Measurements from ENCODE around the gene HEATR5B.
"Not testable (repeated sequence)": the region's sequence is repeated elsewhere in the genome, so short reads cannot be mapped to it uniquely, and the experiment has no call there.

The HEATR5B gene

DNA sequence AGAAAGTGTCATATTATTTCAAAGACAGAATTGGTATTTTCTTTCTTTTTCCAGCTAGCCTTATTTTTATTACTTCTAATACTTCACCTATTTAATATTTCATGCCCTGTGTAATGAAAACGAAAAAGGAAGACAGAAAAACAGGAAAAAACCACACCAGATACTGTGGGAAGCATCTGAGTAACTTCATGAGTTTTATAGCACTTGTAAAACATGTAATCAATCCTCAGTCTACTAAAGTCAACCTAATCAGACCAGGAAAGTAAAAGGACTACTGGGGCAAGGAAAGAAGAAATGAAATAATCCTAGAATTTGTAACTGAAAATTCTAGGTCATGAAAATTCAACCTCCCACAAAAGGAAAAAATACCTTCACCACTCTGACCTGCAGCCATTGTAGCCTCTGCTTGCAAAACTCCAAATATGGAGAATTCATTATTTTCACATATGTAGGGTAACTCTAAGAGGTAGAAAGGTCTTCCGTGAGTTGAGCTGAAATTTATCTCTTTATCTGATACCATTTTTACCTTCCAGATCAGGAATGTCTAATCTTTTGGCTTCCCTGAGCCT lies 83.1 kb downstream of the HEATR5B start:
- Histone ChIP-seq H3K4me3 (ENCODE audit: insufficient read depth, low read length, poor library complexity, severe bottlenecking) (no peak overlapping the region), H3K9me2 (replicated peaks; ENCODE audit: insufficient read depth, low read length) (no peaks in the 10 kb centered on the region), H3K36me3 (ENCODE audit: low read length) (peaks cover 15% of the 10 kb centered on the region; the same call in 1 of the 2 replicates), H4K20me1 (ENCODE audit: low read depth, low read length) (no peaks in the 10 kb centered on the region), H3F3A (ENCODE audit: insufficient read depth) (no peaks in the 10 kb centered on the region), H3K9ac (ENCODE audit: low read length) (no peak overlapping the region), H2AFZ (ENCODE audit: low read depth, low read length, severe bottlenecking) (no peak overlapping the region), H3K9me3 (ENCODE audit: insufficient read depth, low read length) (no peaks in the 10 kb centered on the region), H3K4me2 (ENCODE audit: low read depth, low read length, poor library complexity, severe bottlenecking) (no peak overlapping the region), H3K79me2 (ENCODE audit: insufficient read depth, low read length) (no peaks in the 10 kb centered on the region), H3K27ac (ENCODE audit: low read depth, low read length) (no peak overlapping the region), H3K27me3 (ENCODE audit: low read length) (no peaks in the 10 kb centered on the region)
- TF ChIP-seq, protein P1, sequence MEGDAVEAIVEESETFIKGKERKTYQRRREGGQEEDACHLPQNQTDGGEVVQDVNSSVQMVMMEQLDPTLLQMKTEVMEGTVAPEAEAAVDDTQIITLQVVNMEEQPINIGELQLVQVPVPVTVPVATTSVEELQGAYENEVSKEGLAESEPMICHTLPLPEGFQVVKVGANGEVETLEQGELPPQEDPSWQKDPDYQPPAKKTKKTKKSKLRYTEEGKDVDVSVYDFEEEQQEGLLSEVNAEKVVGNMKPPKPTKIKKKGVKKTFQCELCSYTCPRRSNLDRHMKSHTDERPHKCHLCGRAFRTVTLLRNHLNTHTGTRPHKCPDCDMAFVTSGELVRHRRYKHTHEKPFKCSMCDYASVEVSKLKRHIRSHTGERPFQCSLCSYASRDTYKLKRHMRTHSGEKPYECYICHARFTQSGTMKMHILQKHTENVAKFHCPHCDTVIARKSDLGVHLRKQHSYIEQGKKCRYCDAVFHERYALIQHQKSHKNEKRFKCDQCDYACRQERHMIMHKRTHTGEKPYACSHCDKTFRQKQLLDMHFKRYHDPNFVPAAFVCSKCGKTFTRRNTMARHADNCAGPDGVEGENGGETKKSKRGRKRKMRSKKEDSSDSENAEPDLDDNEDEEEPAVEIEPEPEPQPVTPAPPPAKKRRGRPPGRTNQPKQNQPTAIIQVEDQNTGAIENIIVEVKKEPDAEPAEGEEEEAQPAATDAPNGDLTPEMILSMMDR (IDR thresholded peaks at IDR 0.05; ENCODE audit: insufficient read depth, low read length, poor library complexity, severe bottlenecking), result no peak
- no peak for TF ChIP-seq EZH2phosphoT487 (conservative IDR thresholded peaks at IDR 0.05; ENCODE audit: low read length)

DNA sequence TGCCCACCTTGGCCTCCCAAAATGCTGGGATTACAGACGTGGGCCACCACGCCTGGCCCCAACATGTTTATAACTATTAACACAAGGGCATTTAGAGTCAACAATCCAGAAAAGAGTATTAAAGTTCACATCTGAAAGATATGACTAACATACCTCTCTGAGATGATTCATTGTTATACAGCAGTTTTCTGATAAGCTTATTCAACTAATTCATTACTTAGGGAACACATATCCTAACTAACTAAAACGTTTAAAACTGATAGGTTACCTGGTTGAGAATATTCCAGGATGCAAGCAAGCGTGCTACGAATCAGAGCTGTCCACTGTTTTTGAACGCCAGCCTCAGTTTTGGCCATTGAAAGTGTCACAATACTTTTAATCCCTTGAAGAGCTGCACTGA lies 83.9 kb downstream of the HEATR5B start:
- no peaks in the 10 kb centered on the region for H3K9me2 ChIP-seq (replicated peaks; ENCODE audit: insufficient read depth, low read length)
- H3K9ac ChIP-seq (ENCODE audit: low read length), result no peak overlapping the region
- no peaks in the 10 kb centered on the region for H4K20me1 ChIP-seq (ENCODE audit: low read depth, low read length)
- no peak overlapping the region for H3K4me2 ChIP-seq (ENCODE audit: low read depth, low read length, poor library complexity, severe bottlenecking)
- no peak overlapping the region for H2AFZ ChIP-seq (ENCODE audit: low read depth, low read length, severe bottlenecking)
- no peaks in the 10 kb centered on the region for H3F3A ChIP-seq (ENCODE audit: insufficient read depth)
- no peaks in the 10 kb centered on the region for H3K27me3 ChIP-seq (ENCODE audit: low read length)
- TF ChIP-seq, protein P1 (IDR thresholded peaks at IDR 0.05; ENCODE audit: insufficient read depth, low read length, poor library complexity, severe bottlenecking), result no peak
- no peak for TF ChIP-seq EZH2phosphoT487 (conservative IDR thresholded peaks at IDR 0.05; ENCODE audit: low read length)
- no peak overlapping the region for H3K27ac ChIP-seq (ENCODE audit: low read depth, low read length)
- no peaks in the 10 kb centered on the region for H3K9me3 ChIP-seq (ENCODE audit: insufficient read depth, low read length)
- H3K4me3 ChIP-seq (ENCODE audit: insufficient read depth, low read length, poor library complexity, severe bottlenecking), result no peak overlapping the region
- H3K79me2 ChIP-seq (ENCODE audit: insufficient read depth, low read length), result no peaks in the 10 kb centered on the region
- H3K36me3 ChIP-seq (ENCODE audit: low read length), result peaks cover 11% of the 10 kb centered on the region; the same call in 1 of the 2 replicates

DNA sequence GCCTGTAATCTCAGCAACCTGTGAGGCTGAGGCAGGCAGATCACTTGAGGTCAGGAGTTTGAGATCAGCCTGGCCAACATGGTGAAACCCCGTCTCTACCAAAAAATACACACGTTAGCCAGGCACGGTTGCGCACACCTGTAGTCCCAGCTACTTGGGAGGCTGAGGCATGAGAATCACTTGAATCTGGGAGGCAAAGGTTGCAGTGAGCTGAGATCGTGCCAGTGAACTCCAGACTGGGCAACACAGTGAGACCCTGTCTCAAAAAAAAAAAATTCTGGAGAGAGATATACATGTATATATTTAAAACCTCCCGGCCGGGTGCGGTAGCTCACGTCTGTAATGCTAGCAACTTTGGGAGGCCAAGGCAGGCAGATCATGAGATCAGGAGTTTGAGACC lies 84.8 kb downstream of the HEATR5B start:
- peaks cover 11% of the 10 kb centered on the region; the same call in 1 of the 2 replicates for H3K36me3 ChIP-seq (ENCODE audit: low read length)
- not testable (repeated sequence) for H3K4me3 ChIP-seq (ENCODE audit: insufficient read depth, low read length, poor library complexity, severe bottlenecking); H2AFZ ChIP-seq (ENCODE audit: low read depth, low read length, severe bottlenecking); H3K9ac ChIP-seq (ENCODE audit: low read length); H3K4me2 ChIP-seq (ENCODE audit: low read depth, low read length, poor library complexity, severe bottlenecking); H3F3A ChIP-seq (ENCODE audit: insufficient read depth); H3K27me3 ChIP-seq (ENCODE audit: low read length); H3K9me3 ChIP-seq (ENCODE audit: insufficient read depth, low read length); H4K20me1 ChIP-seq (ENCODE audit: low read depth, low read length); H3K79me2 ChIP-seq (ENCODE audit: insufficient read depth, low read length); H3K27ac ChIP-seq (ENCODE audit: low read depth, low read length); H3K9me2 ChIP-seq (replicated peaks; ENCODE audit: insufficient read depth, low read length)

DNA sequence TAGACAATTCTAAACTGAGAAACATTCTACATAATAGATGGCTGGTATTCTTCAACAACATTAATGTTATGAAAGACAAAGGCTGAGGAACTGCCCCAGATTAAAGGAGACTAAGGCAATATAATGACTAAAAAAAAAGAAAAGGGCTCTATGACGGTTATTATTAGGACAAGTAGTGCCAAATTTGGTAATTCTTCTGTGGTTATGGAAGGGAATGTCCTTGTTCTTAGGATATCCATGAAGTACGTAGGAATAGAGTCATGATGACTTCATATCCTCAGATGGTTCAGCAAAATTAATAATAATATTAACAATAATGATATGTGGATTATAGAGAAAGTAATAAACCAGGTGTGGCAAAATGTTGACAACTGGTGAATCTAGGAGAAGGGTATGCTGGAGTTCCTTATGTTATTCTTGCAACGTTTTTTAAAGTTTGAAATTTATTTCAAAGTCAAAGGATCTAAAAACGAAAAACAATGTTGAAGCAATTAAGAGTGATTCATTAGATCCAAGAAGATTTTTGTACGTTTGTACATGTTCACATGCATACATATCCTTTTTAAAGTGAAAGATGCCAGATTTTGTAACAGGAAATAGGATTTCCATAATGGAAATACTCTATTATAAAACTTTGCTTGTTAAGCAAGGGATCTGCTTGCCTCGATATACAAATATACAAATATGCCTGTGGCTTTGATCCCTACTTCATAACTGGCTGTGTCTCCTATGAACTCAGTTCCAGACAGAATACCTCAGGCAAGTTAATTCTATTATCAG lies 90.1 kb downstream of the HEATR5B start:
- peaks cover 8% of the 10 kb centered on the region; the same call in 1 of the 2 replicates for H3K36me3 ChIP-seq (ENCODE audit: low read length)
- no peak overlapping the region for H3K27ac ChIP-seq (ENCODE audit: low read depth, low read length)
- H3K9ac ChIP-seq (ENCODE audit: low read length), result no peak overlapping the region
- H3K4me2 ChIP-seq (ENCODE audit: low read depth, low read length, poor library complexity, severe bottlenecking), result no peak overlapping the region
- H3K9me3 ChIP-seq (ENCODE audit: insufficient read depth, low read length), result no peaks in the 10 kb centered on the region
- H3F3A ChIP-seq (ENCODE audit: insufficient read depth), result no peaks in the 10 kb centered on the region
- no peak for TF ChIP-seq EZH2phosphoT487 (conservative IDR thresholded peaks at IDR 0.05; ENCODE audit: low read length)
- TF ChIP-seq, protein P1 (IDR thresholded peaks at IDR 0.05; ENCODE audit: insufficient read depth, low read length, poor library complexity, severe bottlenecking), result no peak
- H3K79me2 ChIP-seq (ENCODE audit: insufficient read depth, low read length), result no peaks in the 10 kb centered on the region
- H2AFZ ChIP-seq (ENCODE audit: low read depth, low read length, severe bottlenecking), result no peak overlapping the region
- H3K9me2 ChIP-seq (replicated peaks; ENCODE audit: insufficient read depth, low read length), result no peaks in the 10 kb centered on the region
- no peaks in the 10 kb centered on the region for H3K27me3 ChIP-seq (ENCODE audit: low read length)
- no peaks in the 10 kb centered on the region for H4K20me1 ChIP-seq (ENCODE audit: low read depth, low read length)
- no peak overlapping the region for H3K4me3 ChIP-seq (ENCODE audit: insufficient read depth, low read length, poor library complexity, severe bottlenecking)
